CD4-positive, alpha-beta T cell treated with Interleukin-15 for 4 hours (primary cell): Measurements from ENCODE around the gene CD180.
"Not testable (repeated sequence)": the region's sequence is repeated elsewhere in the genome, so short reads cannot be mapped to it uniquely, and the experiment has no call there.

Experiments used
- DNase-seq: peaks from one replicate; pipeline ENCODE4 v3.0.0-alpha.2; 2020; ENCODE audit warnings: low spot score

CD180 gene

GRCh38 chr5:67188274-67189078 is 8.1 kb downstream of the CD180 start:
- DNase-seq = no peak

DNA sequence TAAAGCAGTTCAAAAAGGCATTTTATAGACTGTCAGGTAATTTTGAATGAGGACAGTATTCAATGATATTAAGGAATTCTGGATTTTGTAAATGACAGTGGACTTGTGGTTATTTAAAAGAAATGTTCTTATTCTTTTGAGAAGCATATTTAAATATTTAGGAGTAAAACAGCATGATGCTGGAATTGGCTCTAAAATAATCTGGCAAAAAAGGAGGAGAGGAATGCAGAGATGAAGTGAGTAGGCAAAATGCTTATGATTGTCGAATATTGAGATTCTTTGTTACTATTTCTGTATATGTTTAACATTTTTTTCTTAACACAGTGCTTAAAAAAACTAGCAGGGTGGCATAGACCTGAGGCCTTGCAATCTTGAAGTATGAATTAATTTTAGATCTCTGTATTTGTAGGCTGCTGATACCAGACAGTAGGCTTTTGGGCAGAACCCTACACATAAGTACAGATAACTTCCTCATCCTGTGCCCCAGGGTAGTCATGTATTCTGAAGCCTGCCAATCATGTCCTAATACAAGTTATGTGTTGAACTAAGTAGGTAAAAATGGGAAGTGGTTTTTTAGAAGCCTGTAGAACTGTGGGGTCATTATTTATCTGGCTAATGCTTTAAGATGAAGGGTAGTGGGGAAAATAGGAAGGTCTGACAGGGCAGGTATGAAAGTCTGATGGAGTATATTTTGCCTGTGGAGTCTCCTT is 9.4 kb downstream of the CD180 start:
- DNase-seq = peak; percentile 41

DNA sequence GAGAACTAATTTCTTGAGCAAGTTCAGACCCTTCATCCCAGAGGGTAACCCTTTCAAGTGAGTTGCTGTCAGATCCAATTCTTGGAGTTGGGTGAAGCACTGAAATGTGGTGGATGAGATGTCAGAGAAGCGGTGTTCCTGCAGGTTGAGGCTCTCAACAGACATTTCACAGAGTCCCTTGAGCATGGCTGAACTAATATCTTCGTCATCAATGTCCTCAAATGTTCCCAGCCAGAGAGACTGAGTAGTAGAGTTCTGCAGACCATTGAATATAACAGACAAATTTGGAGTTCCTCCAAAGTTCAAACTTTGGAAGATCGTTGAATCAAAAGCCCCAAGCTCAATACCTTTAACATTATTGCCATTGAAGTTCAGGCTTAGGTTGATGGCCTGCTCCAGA is 12.7 kb downstream of the CD180 start:
- DNase-seq = no peak

- no peak for DNase-seq
Measured at GRCh38 chr5:67182301-67182790, 14.3 kb downstream of the CD180 start.

DNA sequence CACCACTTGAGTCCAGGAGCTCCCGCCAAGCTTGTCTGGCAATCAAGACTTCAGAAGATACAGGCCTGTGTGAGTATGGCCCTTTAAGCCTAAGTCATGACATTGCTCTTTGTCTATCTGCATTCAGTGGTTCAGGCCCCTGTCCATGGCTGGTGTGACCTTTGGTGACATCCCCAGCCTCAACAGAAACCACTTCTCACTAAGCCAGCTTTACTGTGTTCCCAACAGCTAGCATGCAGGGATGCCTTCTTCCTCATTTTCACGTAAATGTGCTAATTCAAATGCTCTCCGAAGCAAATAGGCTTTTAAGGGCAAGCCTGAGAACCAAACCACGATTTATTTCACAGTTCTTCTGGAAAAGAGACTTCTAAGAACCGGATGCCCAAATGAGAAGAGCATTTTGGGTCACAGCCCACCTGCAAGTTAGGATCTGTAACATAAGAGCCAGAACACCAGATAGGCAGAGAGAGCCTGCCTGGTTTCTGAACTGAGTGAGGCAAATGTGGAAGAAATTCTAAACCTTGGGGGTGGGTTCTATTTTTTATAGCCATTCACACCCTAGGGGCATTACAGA is 14.9 kb downstream of the CD180 start:
- DNase-seq = peak; percentile 42

- DNase-seq = no peak
Measured at GRCh38 chr5:67179697-67180361, 16.8 kb downstream of the CD180 start.

DNA sequence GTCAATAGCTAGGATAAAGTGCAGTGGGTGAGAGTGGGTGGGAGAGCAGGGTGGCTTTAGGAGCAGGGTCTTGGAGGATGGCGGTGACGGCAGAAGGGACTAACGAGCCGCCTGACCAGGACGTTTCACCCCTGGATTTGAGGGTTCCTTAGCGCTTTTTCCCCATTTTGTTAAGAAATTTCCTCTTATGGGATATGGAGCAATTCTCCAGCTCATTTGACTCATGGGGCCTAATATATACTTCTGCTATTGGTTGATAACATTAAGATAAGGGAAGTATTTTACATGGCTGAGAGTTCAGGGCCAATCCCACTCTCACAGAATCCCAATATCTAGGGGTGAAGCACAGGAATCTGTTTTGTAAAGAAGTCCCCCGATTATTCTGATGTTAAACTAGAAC is 17.6 kb downstream of the CD180 start:
- DNase-seq = no peak

DNA sequence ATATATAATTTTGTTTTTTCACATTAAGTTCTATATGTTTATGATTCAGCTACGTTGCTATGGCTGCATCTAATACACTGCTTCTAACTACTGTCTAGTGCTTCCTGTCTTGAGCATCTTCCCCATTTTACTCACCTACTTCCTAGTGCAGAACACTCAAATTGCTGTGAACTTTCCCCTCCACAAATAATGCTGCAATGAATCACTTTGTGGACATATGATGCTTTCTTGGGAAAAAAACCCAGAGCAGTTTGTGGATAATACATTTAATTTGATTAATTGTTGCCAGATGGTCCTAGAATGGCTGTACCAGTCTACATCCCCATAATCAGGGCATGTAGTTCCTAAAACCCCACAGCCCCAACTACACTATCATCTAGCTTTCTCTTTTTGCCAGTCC is 18.5 kb downstream of the CD180 start:
- no peak for DNase-seq

DNA sequence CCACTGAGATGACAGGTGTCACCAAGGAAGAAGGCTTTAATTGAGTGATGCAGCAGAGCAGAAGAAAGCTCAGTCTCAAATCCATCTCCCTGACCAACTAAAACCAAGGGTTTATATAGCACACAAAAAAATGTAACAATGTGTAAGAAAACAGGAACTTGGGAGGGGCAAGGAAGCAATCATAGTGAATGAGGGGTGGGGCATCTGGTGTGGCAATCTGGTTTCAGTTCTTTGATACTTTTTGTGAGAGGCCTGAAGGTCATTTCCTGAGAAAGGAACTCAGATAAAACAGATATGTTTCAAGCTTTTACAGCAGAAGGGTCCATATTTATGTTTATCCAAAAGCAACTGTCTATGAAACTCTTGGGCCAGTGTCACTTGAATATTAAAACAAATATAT is 19.7 kb downstream of the CD180 start:
- DNase-seq = no peak

DNA sequence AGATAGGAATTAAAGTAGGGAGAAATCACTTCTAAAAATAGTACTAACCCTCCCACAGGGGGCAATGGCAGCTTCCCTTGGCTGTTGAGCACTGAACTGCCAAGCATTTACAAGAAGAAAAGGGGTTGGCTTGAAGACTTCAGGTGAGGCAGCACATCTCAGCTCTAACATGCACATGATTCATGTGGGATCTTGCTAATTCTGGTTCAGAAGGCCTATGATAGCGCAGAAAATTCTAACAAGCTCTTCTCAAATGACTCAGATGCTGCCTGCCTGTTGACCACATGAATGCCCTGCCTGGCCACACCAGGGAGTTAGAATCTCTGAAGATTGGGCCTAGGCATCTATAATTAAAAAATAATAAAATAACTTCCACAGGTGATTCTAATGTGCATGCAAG is 22.6 kb downstream of the CD180 start:
- no peak for DNase-seq

- DNase-seq = not testable (repeated sequence)
Measured at GRCh38 chr5:67173351-67173750, 23.2 kb downstream of the CD180 start.

GRCh38 chr5:67170767-67171166 is 25.8 kb downstream of the CD180 start:
- DNase-seq = no peak

DNA sequence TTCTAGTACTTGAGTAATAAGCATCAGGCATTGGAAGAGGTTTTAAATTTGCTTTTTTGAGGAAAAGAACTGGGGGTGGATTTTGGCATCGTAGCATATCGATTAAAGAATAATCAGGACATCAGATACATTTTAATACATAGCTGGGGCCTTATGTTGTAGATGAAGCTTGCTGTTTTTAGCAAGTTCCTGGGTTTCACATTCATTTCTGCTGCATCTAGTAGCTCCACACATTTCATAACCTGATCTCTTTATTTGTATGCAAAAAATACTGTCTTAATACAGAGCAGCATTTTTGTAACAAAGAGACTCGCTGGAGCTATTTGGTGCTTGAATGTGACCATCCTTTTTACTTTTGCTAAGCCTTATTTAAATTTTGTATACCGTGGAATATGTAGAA is 28.5 kb downstream of the CD180 start:
- DNase-seq = no peak

GRCh38 chr5:67166460-67167285 is 29.9 kb downstream of the CD180 start:
- DNase-seq = peak; percentile 88

DNA sequence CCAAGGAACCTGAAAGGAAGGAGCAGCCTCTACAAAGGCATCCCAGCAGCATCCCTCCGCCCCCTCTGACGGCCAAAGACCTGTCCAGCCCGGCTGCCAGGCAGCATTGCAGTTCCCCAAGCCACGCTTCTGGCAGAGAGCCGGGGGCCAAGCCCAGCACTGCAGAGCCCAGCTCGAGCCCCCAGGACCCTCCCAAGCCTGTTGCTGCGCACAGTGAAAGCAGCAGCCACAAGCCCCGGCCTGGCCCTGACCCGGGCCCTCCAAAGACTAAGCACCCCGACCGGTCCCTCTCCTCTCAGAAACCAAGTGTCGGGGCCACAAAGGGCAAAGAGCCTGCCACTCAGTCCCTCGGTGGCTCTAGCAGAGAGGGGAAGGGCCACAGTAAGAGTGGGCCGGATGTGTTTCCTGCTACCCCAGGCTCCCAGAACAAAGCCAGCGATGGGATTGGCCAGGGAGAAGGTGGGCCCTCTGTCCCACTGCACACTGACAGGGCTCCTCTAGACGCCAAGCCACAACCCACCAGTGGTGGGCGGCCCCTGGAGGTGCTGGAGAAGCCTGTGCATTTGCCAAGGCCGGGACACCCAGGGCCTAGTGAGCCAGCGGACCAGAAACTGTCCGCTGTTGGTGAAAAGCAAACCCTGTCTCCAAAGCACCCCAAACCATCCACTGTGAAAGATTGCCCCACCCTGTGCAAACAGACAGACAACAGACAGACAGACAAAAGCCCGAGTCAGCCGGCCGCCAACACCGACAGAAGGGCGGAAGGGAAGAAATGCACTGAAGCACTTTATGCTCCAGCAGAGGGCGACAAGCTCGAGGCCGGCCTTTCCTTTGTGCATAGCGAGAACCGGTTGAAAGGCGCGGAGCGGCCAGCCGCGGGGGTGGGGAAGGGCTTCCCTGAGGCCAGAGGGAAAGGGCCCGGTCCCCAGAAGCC is 30.8 kb downstream of the CD180 start:
- peak; percentile 89 for DNase-seq

DNA sequence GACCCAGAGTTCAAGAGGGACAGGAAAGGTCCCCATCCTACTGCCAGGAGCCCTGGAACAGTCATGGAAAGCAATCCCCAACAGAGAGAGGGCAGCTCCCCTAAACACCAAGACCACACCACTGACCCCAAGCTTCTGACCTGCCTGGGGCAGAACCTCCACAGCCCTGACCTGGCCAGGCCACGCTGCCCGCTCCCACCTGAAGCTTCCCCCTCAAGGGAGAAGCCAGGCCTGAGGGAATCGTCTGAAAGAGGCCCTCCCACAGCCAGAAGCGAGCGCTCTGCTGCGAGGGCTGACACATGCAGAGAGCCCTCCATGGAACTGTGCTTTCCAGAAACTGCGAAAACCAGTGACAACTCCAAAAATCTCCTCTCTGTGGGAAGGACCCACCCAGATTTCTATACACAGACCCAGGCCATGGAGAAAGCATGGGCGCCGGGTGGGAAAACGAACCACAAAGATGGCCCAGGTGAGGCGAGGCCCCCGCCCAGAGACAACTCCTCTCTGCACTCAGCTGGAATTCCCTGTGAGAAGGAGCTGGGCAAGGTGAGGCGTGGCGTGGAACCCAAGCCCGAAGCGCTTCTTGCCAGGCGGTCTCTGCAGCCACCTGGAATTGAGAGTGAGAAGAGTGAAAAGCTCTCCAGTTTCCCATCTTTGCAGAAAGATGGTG is 31.6 kb downstream of the CD180 start:
- no peak for DNase-seq

DNA sequence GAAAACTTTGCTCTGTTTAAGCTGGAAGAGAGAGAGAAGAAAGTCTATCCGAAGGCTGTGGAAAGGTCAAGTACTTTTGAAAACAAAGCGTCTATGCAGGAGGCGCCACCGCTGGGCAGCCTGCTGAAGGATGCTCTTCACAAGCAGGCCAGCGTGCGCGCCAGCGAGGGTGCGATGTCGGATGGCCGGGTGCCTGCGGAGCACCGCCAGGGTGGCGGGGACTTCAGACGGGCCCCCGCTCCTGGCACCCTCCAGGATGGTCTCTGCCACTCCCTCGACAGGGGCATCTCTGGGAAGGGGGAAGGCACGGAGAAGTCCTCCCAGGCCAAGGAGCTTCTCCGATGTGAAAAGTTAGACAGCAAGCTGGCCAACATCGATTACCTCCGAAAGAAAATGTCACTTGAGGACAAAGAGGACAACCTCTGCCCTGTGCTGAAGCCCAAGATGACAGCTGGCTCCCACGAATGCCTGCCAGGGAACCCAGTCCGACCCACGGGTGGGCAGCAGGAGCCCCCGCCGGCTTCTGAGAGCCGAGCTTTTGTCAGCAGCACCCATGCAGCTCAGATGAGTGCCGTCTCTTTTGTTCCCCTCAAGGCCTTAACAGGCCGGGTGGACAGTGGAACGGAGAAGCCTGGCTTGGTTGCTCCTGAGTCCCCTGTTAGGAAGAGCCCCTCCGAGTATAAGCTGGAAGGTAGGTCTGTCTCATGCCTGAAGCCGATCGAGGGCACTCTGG is 32.6 kb downstream of the CD180 start:
- no peak for DNase-seq

GRCh38 chr5:67163231-67163756 is 33.3 kb downstream of the CD180 start:
- DNase-seq = no peak

GRCh38 chr5:67161767-67162166 is 34.8 kb downstream of the CD180 start:
- no peak for DNase-seq
